Measurements from ENCODE around the gene PCBD2. TPM values are rescaled to one million over a fixed set of nuclear protein-coding genes. Genes with fewer than 3 reads are reported as not detected.
A peak's percentile ranks its signal among the peaks of the same experiment; 100 is the strongest.
"Not testable (repeated sequence)": the region's sequence is repeated elsewhere in the genome, so short reads cannot be mapped to it uniquely, and the experiment has no call there.

Gene PCBD2
- 10 to 100 TPM in 1 of 4 donors, 1 to 10 TPM in 3; 8.0 to 12.8 (median 8.8) TPM for total RNA-seq

DNA sequence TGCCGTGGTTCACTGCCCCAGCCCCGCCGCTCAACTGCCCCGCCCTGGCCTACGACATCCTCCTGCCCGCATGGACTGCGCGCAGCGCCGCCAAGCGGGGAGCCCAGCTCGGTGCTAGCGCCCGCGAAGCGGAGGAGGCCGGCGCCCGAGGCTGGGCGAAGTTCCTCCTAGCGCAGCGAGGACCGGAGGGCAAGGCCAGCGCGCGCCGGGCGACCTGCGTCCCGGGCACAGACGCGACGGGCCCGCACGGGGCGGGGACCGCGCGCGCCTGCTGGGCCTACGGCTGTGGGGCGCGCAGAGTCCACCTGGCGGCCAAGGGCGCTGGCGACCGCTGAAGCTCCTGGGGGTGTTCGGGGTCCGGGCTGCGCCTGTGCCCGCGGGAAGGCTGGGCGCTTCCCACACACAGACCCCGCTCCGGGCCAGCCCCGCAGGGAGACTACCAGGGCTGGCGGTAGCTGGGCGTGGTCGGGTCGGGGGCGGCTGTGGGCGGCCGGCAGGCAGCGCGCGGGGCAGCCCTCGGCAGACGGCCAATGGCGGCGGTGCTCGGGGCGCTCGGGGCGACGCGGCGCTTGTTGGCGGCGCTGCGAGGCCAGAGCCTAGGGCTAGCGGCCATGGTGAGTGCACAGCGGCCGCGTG is at the start of gene PCBD2:
PCBD2 (plus strand) TSS at position 522 of the 636 bp plus-strand sequence; CDS start at position 531, 9 bp downstream.
- peaks cover 0 to 33% (median 0%) of the 10 kb centered on the region in 3 donors for H3K36me3 ChIP-seq
- H3K27me3 ChIP-seq, result no peaks in the 10 kb centered on the region
- TF ChIP-seq, protein P1, sequence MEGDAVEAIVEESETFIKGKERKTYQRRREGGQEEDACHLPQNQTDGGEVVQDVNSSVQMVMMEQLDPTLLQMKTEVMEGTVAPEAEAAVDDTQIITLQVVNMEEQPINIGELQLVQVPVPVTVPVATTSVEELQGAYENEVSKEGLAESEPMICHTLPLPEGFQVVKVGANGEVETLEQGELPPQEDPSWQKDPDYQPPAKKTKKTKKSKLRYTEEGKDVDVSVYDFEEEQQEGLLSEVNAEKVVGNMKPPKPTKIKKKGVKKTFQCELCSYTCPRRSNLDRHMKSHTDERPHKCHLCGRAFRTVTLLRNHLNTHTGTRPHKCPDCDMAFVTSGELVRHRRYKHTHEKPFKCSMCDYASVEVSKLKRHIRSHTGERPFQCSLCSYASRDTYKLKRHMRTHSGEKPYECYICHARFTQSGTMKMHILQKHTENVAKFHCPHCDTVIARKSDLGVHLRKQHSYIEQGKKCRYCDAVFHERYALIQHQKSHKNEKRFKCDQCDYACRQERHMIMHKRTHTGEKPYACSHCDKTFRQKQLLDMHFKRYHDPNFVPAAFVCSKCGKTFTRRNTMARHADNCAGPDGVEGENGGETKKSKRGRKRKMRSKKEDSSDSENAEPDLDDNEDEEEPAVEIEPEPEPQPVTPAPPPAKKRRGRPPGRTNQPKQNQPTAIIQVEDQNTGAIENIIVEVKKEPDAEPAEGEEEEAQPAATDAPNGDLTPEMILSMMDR (IDR thresholded peaks at IDR 0.05), result peak; percentile 77 to 99 (median 94)
- TF ChIP-seq POLR2A (IDR thresholded peaks at IDR 0.05), result peak in 2 of 4 donors; percentile 39 to 68
- H3K9me3 ChIP-seq, result no peaks in the 10 kb centered on the region
- intact Hi-C loops (cut with DNase I), result no loop called here
- DNase-seq, result peak; percentile 53
- H3K4me1 ChIP-seq, result peaks cover 6 to 28% (median 6%) of the 10 kb centered on the region in 3 donors
- H3K4me3 ChIP-seq, result peak within 1 kb of the TSS; percentile 81 to 98 (median 86)
- H3K27ac ChIP-seq, result peak within 1 kb of the TSS; percentile 96 to 100 (median 98)
- WGBS, 2 donors, result 0% methylated on average over 16 of the region's 84 CpGs; no CpG with 5 or more reads in 1 of the 2 donors

DNA sequence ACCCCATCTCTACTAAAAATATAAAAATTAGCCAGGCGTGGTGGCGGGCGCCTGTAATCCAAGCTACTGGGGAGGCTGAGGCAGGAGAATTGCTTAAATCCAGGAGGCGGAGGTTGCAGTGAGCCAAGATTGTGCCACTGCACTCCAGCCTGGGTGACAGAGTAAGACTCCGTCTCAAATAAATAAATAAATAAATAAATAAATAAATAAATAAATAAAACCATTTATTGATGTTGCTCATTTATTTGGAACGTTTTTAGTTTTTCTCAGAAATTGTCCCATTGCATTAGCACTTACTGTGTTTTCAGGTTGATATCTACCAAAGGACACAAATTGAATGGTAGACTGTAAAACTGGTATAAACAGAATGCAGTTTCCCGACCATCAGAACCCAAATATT is 48.5 kb upstream of the PCBD2 start:
- H3K9me3 ChIP-seq; H3K4me3 ChIP-seq; H3K27me3 ChIP-seq; DNase-seq; intact Hi-C loops (cut with DNase I); H3K27ac ChIP-seq: not testable (repeated sequence)
- H3K36me3 ChIP-seq, result peaks cover 8 to 98% (median 14%) of the 10 kb centered on the region in 3 donors
- WGBS, 2 donors, result 89 to 91% methylated on average over 7 of the region's 7 CpGs
- peaks cover 0 to 16% (median 0%) of the 10 kb centered on the region in 3 donors for H3K4me1 ChIP-seq

DNA sequence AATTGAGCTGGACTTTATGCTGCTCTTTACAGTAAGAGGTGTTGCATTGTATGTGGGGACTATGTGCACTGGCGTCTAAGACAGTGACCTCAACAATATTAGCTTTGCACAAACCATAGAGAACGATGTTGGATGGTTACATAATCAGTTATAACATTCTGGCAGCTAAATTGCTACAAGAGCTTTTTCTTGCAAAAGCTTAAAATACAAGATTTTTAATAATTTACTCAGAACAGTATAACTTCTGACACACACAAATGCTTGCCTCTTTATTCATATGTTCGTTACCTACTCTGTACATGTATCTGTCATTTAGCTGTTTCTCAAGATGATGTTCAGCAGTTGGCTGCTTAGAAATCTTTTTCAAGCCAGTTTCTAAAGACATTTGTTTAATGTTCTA is 47.5 kb upstream of the PCBD2 start:
- Histone ChIP-seq H3K36me3 (peaks cover 8 to 95% (median 14%) of the 10 kb centered on the region in 3 donors), H3K27me3 (no peaks in the 10 kb centered on the region), H3K27ac (no peak overlapping the region), H3K4me3 (no peak overlapping the region), H3K9me3 (no peaks in the 10 kb centered on the region), H3K4me1 (peaks cover 0 to 7% (median 0%) of the 10 kb centered on the region in 3 donors)
- intact Hi-C loops (cut with DNase I), result no loop called here
- DNase-seq, result no peak
- 69 to 71% methylated on average over 3 of the region's 3 CpGs for WGBS, 2 donors
- TF ChIP-seq, protein P1 (IDR thresholded peaks at IDR 0.05), result no peak
- no peak for TF ChIP-seq POLR2A (IDR thresholded peaks at IDR 0.05)

DNA sequence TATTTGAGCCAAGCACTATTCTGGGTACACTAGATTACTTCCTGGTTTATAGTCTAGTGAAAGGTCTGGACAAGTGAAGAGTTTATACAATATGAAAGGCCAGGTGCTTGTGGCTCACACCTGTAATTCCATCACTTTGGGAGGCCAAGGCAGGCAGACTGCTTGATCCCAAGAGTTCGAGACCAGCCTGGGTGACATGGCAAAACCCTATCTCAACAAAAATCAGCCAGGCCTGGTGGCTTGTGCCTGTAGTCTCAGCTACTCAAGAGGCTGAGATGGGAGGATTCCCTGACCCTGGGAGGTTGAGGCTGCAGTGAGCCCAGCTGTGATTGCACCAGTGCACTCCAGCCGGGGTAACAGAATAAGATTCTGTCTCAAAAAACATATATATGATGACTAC is 40.2 kb upstream of the PCBD2 start:
- TF ChIP-seq POLR2A (IDR thresholded peaks at IDR 0.05), result no peak
- TF ChIP-seq, protein P1 (IDR thresholded peaks at IDR 0.05), result no peak
- intact Hi-C loops (cut with DNase I), result no loop called here
- no peaks in the 10 kb centered on the region for H3K4me1 ChIP-seq
- peaks cover 0 to 24% (median 5%) of the 10 kb centered on the region in 3 donors for H3K36me3 ChIP-seq
- WGBS, 2 donors, result 86 to 90% methylated on average over 2 of the region's 2 CpGs
- no peak for DNase-seq
- H3K4me3 ChIP-seq, result no peak overlapping the region
- no peak overlapping the region for H3K27ac ChIP-seq
- H3K27me3 ChIP-seq, result no peaks in the 10 kb centered on the region
- no peaks in the 10 kb centered on the region for H3K9me3 ChIP-seq

DNA sequence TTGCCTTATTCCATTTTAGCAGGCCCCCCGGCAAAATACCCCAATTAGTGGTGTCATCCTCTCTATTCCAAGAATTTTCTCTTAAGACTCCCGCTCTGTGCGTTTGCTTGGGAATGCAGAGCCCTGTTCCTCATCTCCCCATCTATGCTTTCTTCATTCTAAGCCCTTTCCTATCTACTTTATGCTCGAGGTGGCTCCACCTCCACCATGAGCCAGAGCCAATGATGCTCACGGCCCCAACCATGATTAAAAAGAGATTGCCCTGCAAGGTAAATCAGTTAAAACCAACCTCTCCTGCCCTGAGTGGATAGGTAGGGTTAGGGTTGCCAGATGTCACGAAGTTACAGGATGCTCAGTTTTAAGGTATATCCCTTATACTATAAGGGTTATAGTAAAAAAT is 31.4 kb upstream of the PCBD2 start:
- no peaks in the 10 kb centered on the region for H3K36me3 ChIP-seq
- DNase-seq, result no peak
- no peaks in the 10 kb centered on the region for H3K9me3 ChIP-seq
- H3K27me3 ChIP-seq, result no peaks in the 10 kb centered on the region
- peaks cover 8 to 41% (median 11%) of the 10 kb centered on the region in 3 donors for H3K4me1 ChIP-seq
- H3K4me3 ChIP-seq, result peak overlapping the region in 3 of 4 donors; percentile 71 to 96 (median 86)
- WGBS, 2 donors, result 64 to 75% methylated on average over 5 to 6 of the region's 6 CpGs
- no peak for TF ChIP-seq POLR2A (IDR thresholded peaks at IDR 0.05)
- TF ChIP-seq, protein P1 (IDR thresholded peaks at IDR 0.05), result no peak
- peak overlapping the region; percentile 88 to 98 (median 96) for H3K27ac ChIP-seq
- intact Hi-C loops (cut with DNase I), result no loop called here

All from esophagus squamous epithelium (tissue), 5 donors.